ENCODE data around the gene PRKCA.
A peak's percentile ranks its signal among the peaks of the same experiment; 100 is the strongest.

Gene PRKCA

GRCh38 chr17:66834919-66835454 is 532.6 kb downstream of the PRKCA start, which contains the start of gene CACNG5:
CACNG5 (plus strand) TSS chr17:66835117; CDS start chr17:66877333, 42,216 bp downstream.
- DNase-seq, result no peak

GRCh38 chr17:66835476-66835875 is 533.1 kb downstream of the PRKCA start:
- no peak for DNase-seq

GRCh38 chr17:66836063-66837005 is 533.9 kb downstream of the PRKCA start:
- DNase-seq, result no peak

- DNase-seq, result no peak
These were observed 534.8 kb downstream of the PRKCA start for GRCh38 chr17:66837226-66837625.

GRCh38 chr17:66837885-66838665 is 535.7 kb downstream of the PRKCA start:
- DNase-seq, result no peak

- DNase-seq, result no peak
These were observed 537.2 kb downstream of the PRKCA start for GRCh38 chr17:66839616-66840015.

- no peak for DNase-seq
These were observed 537.6 kb downstream of the PRKCA start for GRCh38 chr17:66840061-66840460.

- no peak for DNase-seq
These were observed 538.9 kb downstream of the PRKCA start for GRCh38 chr17:66841328-66841727.

- DNase-seq, result no peak
These were observed 539.3 kb downstream of the PRKCA start for GRCh38 chr17:66841744-66842143.

- DNase-seq, result no peak
These were observed 540.1 kb downstream of the PRKCA start for GRCh38 chr17:66842505-66842904.

GRCh38 chr17:66842959-66843358 is 540.5 kb downstream of the PRKCA start:
- no peak for DNase-seq

- DNase-seq, result no peak
These were observed 541.2 kb downstream of the PRKCA start for GRCh38 chr17:66843627-66844026.

GRCh38 chr17:66847704-66848103 is 545.3 kb downstream of the PRKCA start:
- DNase-seq, result no peak

GRCh38 chr17:66848496-66848895 is 546.1 kb downstream of the PRKCA start:
- no peak for DNase-seq

GRCh38 chr17:66849032-66849655 is 546.7 kb downstream of the PRKCA start:
- DNase-seq, result no peak

GRCh38 chr17:66849851-66850580 is 547.6 kb downstream of the PRKCA start:
- DNase-seq, result no peak

GRCh38 chr17:66850692-66851091 is 548.3 kb downstream of the PRKCA start:
- DNase-seq, result no peak

GRCh38 chr17:66855204-66855603 is 552.8 kb downstream of the PRKCA start:
- DNase-seq, result peak in 1 of 2 experiments; percentile 1

- DNase-seq, result no peak
These were observed 556.0 kb downstream of the PRKCA start for GRCh38 chr17:66858226-66859083.

- DNase-seq, result no peak
These were observed 556.9 kb downstream of the PRKCA start for GRCh38 chr17:66859353-66859752.

- no peak for DNase-seq
These were observed 557.8 kb downstream of the PRKCA start for GRCh38 chr17:66860204-66860603.
